K562 (cell line): ENCODE measurements around the gene VPS33B. TPM values are rescaled to one million over a fixed set of nuclear protein-coding genes. Genes with fewer than 3 reads are reported as not detected.

Source experiments
- CBX8 ChIP-seq: fragments of 200-600 bp; sonication (generic); IDR thresholded peaks from 2 replicates; pipeline ENCODE4 v1.6.1; 2012; ENCODE audit warnings: borderline replicate concordance, mixed run types, low read depth, mild to moderate bottlenecking, moderate library complexity, mixed read lengths, low read length, control low read depth, inconsistent platforms; ENCODE audit not compliant: poor library complexity, severe bottlenecking; ENCODE audit errors: extremely low read depth
- CEBPB ChIP-seq: fragments of 450-650 bp; IDR thresholded peaks from 2 replicates; pipeline ENCODE4 v1.6.1; 2016; ENCODE audit warnings: missing genetic modification characterization, missing compliant biosample characterization
- CHD4 ChIP-seq: fragments of 200-600 bp; sonication (generic); IDR thresholded peaks from 3 replicates; pipeline ENCODE4 v1.6.1; 2012; ENCODE audit warnings: low read depth, mild to moderate bottlenecking, mixed read lengths, low read length, inconsistent platforms; ENCODE audit not compliant: insufficient read depth, insufficient replicate concordance, poor library complexity, severe bottlenecking
- CUX1 ChIP-seq: fragments of 200-800 bp; sonication (Bioruptor generic); IDR thresholded peaks from 2 replicates; pipeline ENCODE4 v1.6.1; 2016; ENCODE audit warnings: missing genetic modification characterization, missing compliant biosample characterization
- EGR1 ChIP-seq: fragments of 450-650 bp; conservative IDR thresholded peaks from 2 replicates; pipeline ENCODE4 v1.6.1; 2017; ENCODE audit warnings: mild to moderate bottlenecking
- GABPB1 ChIP-seq: sonication (generic); formaldehyde crosslinking; IDR thresholded peaks from 2 replicates; pipeline ENCODE4 v1.8.0; 2022; ENCODE audit warnings: mild to moderate bottlenecking, missing genetic modification reagents
- GTF2B ChIP-seq: IDR thresholded peaks from 2 replicates; pipeline ENCODE4 v1.6.1; 2011; ENCODE audit not compliant: insufficient read length; ENCODE audit errors: extremely low read depth
- HDAC3 ChIP-seq: fragments of 450-650 bp; IDR thresholded peaks from 2 replicates; pipeline ENCODE4 v1.6.1; 2018; ENCODE audit warnings: borderline replicate concordance, mild to moderate bottlenecking, moderate library complexity; ENCODE audit not compliant: partially characterized antibody
- KAT7 ChIP-seq: sonication (generic); formaldehyde crosslinking; IDR thresholded peaks from 2 replicates; pipeline ENCODE4 v1.8.0; 2022; ENCODE audit warnings: missing genetic modification reagents, mild to moderate bottlenecking, borderline replicate concordance
- MLX ChIP-seq, 2 experiments: fragments of 450-650 bp in 1 of 2; sonication (generic) in 1 of 2; formaldehyde crosslinking; conservative IDR thresholded peaks; 2 replicates each; pipeline versions ENCODE4 v1.4.0 to v1.8.1; 2020 to 2022; ENCODE audit warnings: mild to moderate bottlenecking in 1 of 2, missing genetic modification reagents in 1 of 2
- NELFE ChIP-seq: IDR thresholded peaks from 2 replicates; pipeline ENCODE4 v1.6.1; 2011; ENCODE audit warnings: mild to moderate bottlenecking; ENCODE audit not compliant: insufficient read depth, insufficient read length
- NFXL1 ChIP-seq: fragments of 450-650 bp; formaldehyde crosslinking; IDR thresholded peaks from 2 replicates; pipeline ENCODE4 v1.4.0; 2021; ENCODE audit warnings: mild to moderate bottlenecking
- SRSF1 ChIP-seq: fragments of 200-400 bp; formaldehyde crosslinking; IDR thresholded peaks from 2 replicates; pipeline ENCODE4 v1.6.1; 2017; ENCODE audit warnings: mild to moderate bottlenecking, low read depth, low read length, moderate library complexity
- SRSF9 ChIP-seq: fragments of 200-400 bp; formaldehyde crosslinking; IDR thresholded peaks from 2 replicates; pipeline ENCODE4 v1.6.1; 2017; ENCODE audit warnings: low read depth, low read length, borderline replicate concordance
- ZBTB12 ChIP-seq: fragments of 250-450 bp; sonication (Bioruptor Pico); IDR thresholded peaks from 2 replicates; pipeline ENCODE4 v1.4.0; 2020
- ZKSCAN3 ChIP-seq: fragments of 250-450 bp; sonication (Bioruptor Pico); IDR thresholded peaks from 2 replicates; pipeline ENCODE4 v1.4.0; 2020
- ZNF507 ChIP-seq: conservative IDR thresholded peaks from 2 replicates; pipeline ENCODE4 v1.6.1; 2017; ENCODE audit warnings: missing genetic modification characterization, missing compliant biosample characterization
- ZNF584 ChIP-seq: fragments of 200-800 bp; sonication (Bioruptor generic); IDR thresholded peaks from 2 replicates; pipeline ENCODE4 v1.6.1; 2016; ENCODE audit warnings: low read depth, mild to moderate bottlenecking, missing genetic modification characterization, missing compliant biosample characterization
- ZNF75A ChIP-seq: fragments of 450-650 bp; formaldehyde crosslinking; IDR thresholded peaks from 2 replicates; pipeline ENCODE4 v1.4.0; 2020; ENCODE audit warnings: mild to moderate bottlenecking
- polyA plus RNA-seq, 8 experiments: library from polyadenylated mRNA; depleted of rRNA in 4 of 8; stranded (reverse) in 5 of 8; unstranded in 3 of 8; fragments of >200 nt; fragmentation: Nextera tagmentation in 2 of 8; fragmentation: Illumina TruSeq in 1 of 8; extraction: Ambion mirVana in 2 of 8; extraction: Trizol in 1 of 8; gene quantifications; 2 replicates each; pipeline versions ENCODE4 v1.2.1 to v1.2.3, GENCODE V29; 2011 to 2014; ENCODE audit warnings: inconsistent platforms in 1 of 8, missing spikeins in 1 of 8
- total RNA-seq, 7 experiments: library from RNA; depleted of rRNA in 6 of 7; stranded (reverse); fragments of >200 nt in 6 of 7; fragmentation: Illumina TruSeq in 2 of 7; extraction: Trizol in 2 of 7; gene quantifications; 2 replicates each; pipeline versions ENCODE4 v1.2.1 to v1.2.3, GENCODE V29; 2011 to 2021; ENCODE audit warnings: low replicate concordance in 1 of 7

VPS33B gene
- total and polyA plus RNA-seq, 9 of the 15 experiments (the other 6 are each of a cell fraction or from before 2014, with no cell fraction given): 9.4 to 25.5 (median 14.8) TPM

GRCh38 chr15:90954712-90955623 is 67.4 kb downstream of the VPS33B start, which contains the start of gene RCCD1 (continued):
- TF ChIP-seq GTF2B (no peak), ZKSCAN3 (no peak), ZNF584 (CRISPR knock-in tag) (no peak), ZBTB12 (CRISPR knock-in tag) (peak; percentile 70), MLX (CRISPR knock-in tag; conservative IDR thresholded peaks at IDR 0.05) (peak; percentile 61 to 97; a peak in 2 of 4 replicates), SRSF9 (no peak), EGR1 (peak; percentile 87), KAT7 (CRISPR knock-in tag) (peak; percentile 98; the same call in 1 of the 2 replicates), NELFE (no peak), SRSF1 (no peak), GABPB1 (CRISPR knock-in tag) (peak; percentile 82), HDAC3 (no peak), ZNF75A (CRISPR knock-in tag) (no peak), CBX8 (no peak), CHD4 (peak; percentile 33), CEBPB (tag) (no peak), NFXL1 (peak; percentile 72; the same call in 1 of the 2 replicates), ZNF507 (tag) (no peak), CUX1 (CRISPR knock-in tag) (no peak)
